A673 (cell line): ENCODE data around the gene ZNF564. TPM values are rescaled to one million over a fixed set of nuclear protein-coding genes. Genes with fewer than 3 reads are reported as not detected.

Source experiments
- BruUV-seq: library from RNA; stranded (reverse); fragments of 400-500 nt; replicated peaks from 2 replicates; lab custom pipeline; 2021; lab: Mats Ljungman, UMichigan
- CTCF ChIA-PET: fragments of 300-600 bp; sonication (Branson Sonifier 250); formaldehyde crosslinking; loops from one replicate; lab custom pipeline; 2022; ENCODE audit warnings: antibody characterized with exemption; lab: Charles Lee
- POLR2A ChIA-PET: fragments of 300-600 bp; sonication (Branson Sonifier 250); formaldehyde crosslinking; loops from one replicate; lab custom pipeline; 2022; ENCODE audit warnings: antibody characterized with exemption; ENCODE audit not compliant: low non-redundant PET; lab: Charles Lee
- DNase-seq: peaks from one replicate; pipeline ENCODE4 v3.0.0-alpha.2; 2015; ENCODE audit warnings: low spot score
- H3K27ac ChIP-seq: fragments of 200-600 bp; sonication (generic); 2 replicates; pipeline ENCODE4 v1.5.1; 2016; ENCODE audit warnings: mixed run types, low read depth, mild to moderate bottlenecking, mixed read lengths, antibody characterized with exemption, low read length; ENCODE audit not compliant: poor library complexity, severe bottlenecking
- H3K27me3 ChIP-seq: fragments of 200-600 bp; sonication (generic); replicated peaks from 2 replicates; pipeline ENCODE4 v1.6.1; 2017; ENCODE audit warnings: mixed run types, low read depth, mild to moderate bottlenecking, mixed read lengths, antibody characterized with exemption, low read length; ENCODE audit not compliant: insufficient read depth, poor library complexity
- H3K36me3 ChIP-seq: fragments of 200-600 bp; sonication (generic); 2 replicates; pipeline ENCODE4 v1.6.1; 2016; ENCODE audit warnings: mixed run types, mild to moderate bottlenecking, mixed read lengths, antibody characterized with exemption, low read length; ENCODE audit not compliant: insufficient read depth, poor library complexity, severe bottlenecking
- H3K4me1 ChIP-seq: fragments of 200-600 bp; sonication (generic); 2 replicates; pipeline ENCODE4 v1.6.1; 2017; ENCODE audit warnings: mixed run types, mild to moderate bottlenecking, mixed read lengths, antibody characterized with exemption, low read length; ENCODE audit not compliant: insufficient read depth, poor library complexity, severe bottlenecking
- H3K4me3 ChIP-seq: fragments of 200-600 bp; sonication (generic); 2 replicates; pipeline ENCODE4 v1.5.1; 2016; ENCODE audit warnings: low read depth, mixed run types, mild to moderate bottlenecking, mixed read lengths, low read length; ENCODE audit not compliant: poor library complexity, severe bottlenecking
- H3K9me3 ChIP-seq: fragments of 200-600 bp; sonication (generic); 2 replicates; pipeline ENCODE4 v1.6.1; 2016; ENCODE audit warnings: mixed run types, low read depth, mild to moderate bottlenecking, mixed read lengths, antibody characterized with exemption, low read length; ENCODE audit not compliant: poor library complexity, severe bottlenecking
- EZH2 ChIP-seq: fragments of 200-600 bp; sonication (generic); IDR thresholded peaks from 2 replicates; pipeline ENCODE4 v1.6.1; 2017; ENCODE audit warnings: borderline replicate concordance, low read depth, mild to moderate bottlenecking, mixed read lengths, antibody characterized with exemption, low read length; ENCODE audit not compliant: poor library complexity, severe bottlenecking
- intact Hi-C: fragments of 100-400 bp; cut with micrococcal nuclease; formaldehyde crosslinking; loops from one replicate; pipeline ENCODE4 v1.10.0; 2022; ENCODE audit not compliant: unreplicated experiment
- total RNA-seq: library from RNA; stranded (reverse); gene quantifications from 2 replicates; pipeline ENCODE4 v1.2.3, GENCODE V29; 2021
- TF ChIP-seq, protein P1 (sequence below): fragments of 300-800, 200-600 bp; sonication (generic); conservative IDR thresholded peaks from 2 replicates; pipeline ENCODE4 v1.5.1; 2017; ENCODE audit warnings: low read depth, mild to moderate bottlenecking, antibody characterized with exemption, low read length, moderate library complexity, mixed read lengths

The ZNF564 gene
- total RNA-seq, 1 experiment from 2014 or later, result 6.3 TPM

DNA sequence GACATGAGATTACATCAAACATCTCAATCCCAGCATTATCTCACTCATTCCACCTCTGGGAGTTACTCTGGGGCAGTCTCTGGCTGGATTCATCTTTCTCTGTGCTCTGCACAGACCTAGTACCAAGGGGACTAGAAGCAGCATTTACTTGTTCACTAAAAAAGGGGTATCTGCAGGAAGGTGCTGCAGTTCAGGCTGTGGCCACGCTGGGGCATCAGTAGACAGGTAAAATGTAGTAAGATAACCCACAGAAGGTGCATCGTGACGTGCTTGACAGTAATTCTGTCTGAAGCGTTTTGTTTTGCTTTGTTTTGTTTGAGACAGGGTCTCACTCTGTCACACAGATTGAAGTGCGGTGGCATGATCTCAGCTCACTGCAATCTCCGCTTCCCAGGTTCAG, 29.3 kb downstream of the ZNF564 start:
- Histone ChIP-seq H3K27ac (no peak overlapping the region), H3K27me3 (no peaks in the 10 kb centered on the region), H3K36me3 (peaks cover 25% of the 10 kb centered on the region), H3K9me3 (peaks cover 75% of the 10 kb centered on the region), H3K4me1 (no peaks in the 10 kb centered on the region), H3K4me3 (no peak overlapping the region)
- POLR2A ChIA-PET, result no interaction called here
- CTCF ChIA-PET, result no interaction called here
- BruUV-seq, result no TSS peak
- intact Hi-C loops, result no loop called here
- TF ChIP-seq, protein P1, sequence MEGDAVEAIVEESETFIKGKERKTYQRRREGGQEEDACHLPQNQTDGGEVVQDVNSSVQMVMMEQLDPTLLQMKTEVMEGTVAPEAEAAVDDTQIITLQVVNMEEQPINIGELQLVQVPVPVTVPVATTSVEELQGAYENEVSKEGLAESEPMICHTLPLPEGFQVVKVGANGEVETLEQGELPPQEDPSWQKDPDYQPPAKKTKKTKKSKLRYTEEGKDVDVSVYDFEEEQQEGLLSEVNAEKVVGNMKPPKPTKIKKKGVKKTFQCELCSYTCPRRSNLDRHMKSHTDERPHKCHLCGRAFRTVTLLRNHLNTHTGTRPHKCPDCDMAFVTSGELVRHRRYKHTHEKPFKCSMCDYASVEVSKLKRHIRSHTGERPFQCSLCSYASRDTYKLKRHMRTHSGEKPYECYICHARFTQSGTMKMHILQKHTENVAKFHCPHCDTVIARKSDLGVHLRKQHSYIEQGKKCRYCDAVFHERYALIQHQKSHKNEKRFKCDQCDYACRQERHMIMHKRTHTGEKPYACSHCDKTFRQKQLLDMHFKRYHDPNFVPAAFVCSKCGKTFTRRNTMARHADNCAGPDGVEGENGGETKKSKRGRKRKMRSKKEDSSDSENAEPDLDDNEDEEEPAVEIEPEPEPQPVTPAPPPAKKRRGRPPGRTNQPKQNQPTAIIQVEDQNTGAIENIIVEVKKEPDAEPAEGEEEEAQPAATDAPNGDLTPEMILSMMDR, result no peak
- TF ChIP-seq EZH2, result no peak
- DNase-seq, result no peak

GRCh38 chr19:12513531-12514061, 37.7 kb downstream of the ZNF564 start:
- no peak overlapping the region for H3K27ac ChIP-seq
- BruUV-seq, result no TSS peak
- intact Hi-C loops, result no loop called here
- no peak overlapping the region for H3K4me3 ChIP-seq
- no peaks in the 10 kb centered on the region for H3K36me3 ChIP-seq
- H3K9me3 ChIP-seq, result peaks cover 12% of the 10 kb centered on the region
- POLR2A ChIA-PET, result no interaction called here
- CTCF ChIA-PET, result no interaction called here
- TF ChIP-seq EZH2, result no peak
- TF ChIP-seq, protein P1, result no peak
- H3K4me1 ChIP-seq, result no peaks in the 10 kb centered on the region
- DNase-seq, result no peak
- H3K27me3 ChIP-seq, result no peaks in the 10 kb centered on the region

DNA sequence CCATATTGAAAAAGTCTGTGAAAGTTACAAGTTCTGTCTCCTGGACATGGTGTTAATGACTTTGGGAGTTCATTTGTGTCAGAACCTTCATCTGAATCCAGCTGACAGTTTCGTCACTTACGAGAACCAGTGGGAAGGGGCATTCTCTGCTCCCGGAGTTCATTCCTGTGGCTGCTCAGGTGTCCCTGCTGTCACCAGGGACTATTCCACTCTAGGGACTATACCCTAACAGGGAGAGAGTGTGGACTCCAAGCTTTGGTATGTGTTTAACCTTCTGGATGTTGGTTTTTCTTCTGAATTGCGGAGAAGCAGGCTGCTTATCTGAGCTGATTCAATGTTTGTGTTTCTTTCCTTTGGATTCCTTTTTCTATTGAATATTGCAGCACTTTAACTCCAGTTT, 54.2 kb downstream of the ZNF564 start:
- Histone ChIP-seq H3K36me3 (no peaks in the 10 kb centered on the region), H3K9me3 (peaks cover 3% of the 10 kb centered on the region), H3K27ac (no peak overlapping the region), H3K4me1 (no peaks in the 10 kb centered on the region), H3K27me3 (no peaks in the 10 kb centered on the region), H3K4me3 (no peak overlapping the region)
- intact Hi-C loops, result no loop called here
- CTCF ChIA-PET, result no interaction called here
- BruUV-seq, result no TSS peak
- no peak for TF ChIP-seq EZH2
- TF ChIP-seq, protein P1, result no peak
- no peak for DNase-seq
- POLR2A ChIA-PET, result no interaction called here
